SU-DHL-6 (cell line): Measurements from ENCODE around the gene CDH16.

Source experiments
- H2AFZ ChIP-seq: fragments of 200-600 bp; sonication (generic); 2 replicates; pipeline ENCODE4 v1.6.1; 2014; ENCODE audit warnings: low read depth, mild to moderate bottlenecking, moderate library complexity, mixed read lengths, antibody characterized with exemption, low read length; ENCODE audit not compliant: severe bottlenecking
- H3F3A ChIP-seq: fragments of 200-600 bp; shearing (Covaris generic); 2 replicates; pipeline ENCODE4 v1.6.0; 2016; ENCODE audit warnings: antibody characterized with exemption, mild to moderate bottlenecking; ENCODE audit not compliant: insufficient read depth
- H3K27ac ChIP-seq: fragments of 200-600 bp; sonication (generic); 2 replicates; pipeline ENCODE4 v1.5.1; 2016; ENCODE audit warnings: low read depth, mild to moderate bottlenecking, low read length, moderate library complexity, mixed read lengths
- H3K27me3 ChIP-seq: fragments of 200-600 bp; sonication (generic), shearing (Covaris generic); 2 replicates; pipeline ENCODE4 v1.6.0; 2014; ENCODE audit warnings: mild to moderate bottlenecking, low read length
- H3K36me3 ChIP-seq: fragments of 200-600 bp; sonication (generic); 2 replicates; pipeline ENCODE4 v1.6.1; 2014; ENCODE audit warnings: mild to moderate bottlenecking, low read length, mixed read lengths
- H3K4me2 ChIP-seq: fragments of 300-600, 200-600 bp; shearing (Covaris generic), sonication (generic); 2 replicates; pipeline ENCODE4 v1.6.0; 2014; ENCODE audit warnings: low read length, low read depth, mild to moderate bottlenecking; ENCODE audit not compliant: poor library complexity, severe bottlenecking
- H3K4me3 ChIP-seq: fragments of 200-600 bp; sonication (generic); 2 replicates; pipeline ENCODE4 v1.5.1; 2014; ENCODE audit warnings: antibody characterized with exemption, low read length, mild to moderate bottlenecking, mixed read lengths; ENCODE audit not compliant: insufficient read depth, poor library complexity, severe bottlenecking
- H3K79me2 ChIP-seq: fragments of 200-600 bp; sonication (generic); 2 replicates; pipeline ENCODE4 v1.6.1; 2014; ENCODE audit warnings: mild to moderate bottlenecking, low read length, moderate library complexity; ENCODE audit not compliant: insufficient read depth
- H3K9ac ChIP-seq: fragments of 200-600 bp; sonication (generic); 2 replicates; pipeline ENCODE4 v1.7.0; 2014; ENCODE audit warnings: mild to moderate bottlenecking, low read length
- H3K9me2 ChIP-seq: fragments of 200-600 bp; sonication (generic); replicated peaks from 2 replicates; pipeline ENCODE4 v1.6.1; 2014; ENCODE audit warnings: low read length; ENCODE audit not compliant: insufficient read depth
- H3K9me3 ChIP-seq: fragments of 200-600 bp; sonication (generic); 2 replicates; pipeline ENCODE4 v1.6.1; 2014; ENCODE audit warnings: low read length, mixed read lengths; ENCODE audit not compliant: insufficient read depth
- H4K20me1 ChIP-seq: fragments of 200-600 bp; sonication (generic); 2 replicates; pipeline ENCODE4 v1.6.1; 2014; ENCODE audit warnings: low read depth, mild to moderate bottlenecking, antibody characterized with exemption, low read length, moderate library complexity, mixed read lengths
- EZH2phosphoT487 ChIP-seq: fragments of 200-600 bp; sonication (generic), shearing (Covaris generic); conservative IDR thresholded peaks from 2 replicates; pipeline ENCODE4 v1.6.1; 2018; ENCODE audit warnings: mild to moderate bottlenecking, antibody characterized with exemption, low read length, moderate library complexity, mixed read lengths
- TF ChIP-seq, protein P1 (sequence below): fragments of 200-600 bp; sonication (generic); IDR thresholded peaks from one replicate; pipeline ENCODE4 v1.5.1; 2017; ENCODE audit warnings: antibody characterized with exemption, mild to moderate bottlenecking, low read length, moderate library complexity; ENCODE audit not compliant: insufficient read depth, poor library complexity, severe bottlenecking

Gene CDH16

GRCh38 chr16:66903544-66904427 lies 14.9 kb downstream of the CDH16 start:
- TF ChIP-seq EZH2phosphoT487: no peak
- TF ChIP-seq, protein P1, sequence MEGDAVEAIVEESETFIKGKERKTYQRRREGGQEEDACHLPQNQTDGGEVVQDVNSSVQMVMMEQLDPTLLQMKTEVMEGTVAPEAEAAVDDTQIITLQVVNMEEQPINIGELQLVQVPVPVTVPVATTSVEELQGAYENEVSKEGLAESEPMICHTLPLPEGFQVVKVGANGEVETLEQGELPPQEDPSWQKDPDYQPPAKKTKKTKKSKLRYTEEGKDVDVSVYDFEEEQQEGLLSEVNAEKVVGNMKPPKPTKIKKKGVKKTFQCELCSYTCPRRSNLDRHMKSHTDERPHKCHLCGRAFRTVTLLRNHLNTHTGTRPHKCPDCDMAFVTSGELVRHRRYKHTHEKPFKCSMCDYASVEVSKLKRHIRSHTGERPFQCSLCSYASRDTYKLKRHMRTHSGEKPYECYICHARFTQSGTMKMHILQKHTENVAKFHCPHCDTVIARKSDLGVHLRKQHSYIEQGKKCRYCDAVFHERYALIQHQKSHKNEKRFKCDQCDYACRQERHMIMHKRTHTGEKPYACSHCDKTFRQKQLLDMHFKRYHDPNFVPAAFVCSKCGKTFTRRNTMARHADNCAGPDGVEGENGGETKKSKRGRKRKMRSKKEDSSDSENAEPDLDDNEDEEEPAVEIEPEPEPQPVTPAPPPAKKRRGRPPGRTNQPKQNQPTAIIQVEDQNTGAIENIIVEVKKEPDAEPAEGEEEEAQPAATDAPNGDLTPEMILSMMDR: no peak
- no peaks in the 10 kb centered on the region for H3K9me2 ChIP-seq
- no peaks in the 10 kb centered on the region for H4K20me1 ChIP-seq
- no peak overlapping the region for H3K9ac ChIP-seq
- H3F3A ChIP-seq: no peaks in the 10 kb centered on the region
- no peaks in the 10 kb centered on the region for H3K36me3 ChIP-seq
- H3K4me2 ChIP-seq: no peak overlapping the region
- no peak overlapping the region for H3K4me3 ChIP-seq
- H3K9me3 ChIP-seq: no peaks in the 10 kb centered on the region
- H2AFZ ChIP-seq: no peak overlapping the region
- H3K79me2 ChIP-seq: no peaks in the 10 kb centered on the region
- H3K27me3 ChIP-seq: no peaks in the 10 kb centered on the region
- H3K27ac ChIP-seq: no peak overlapping the region

DNA sequence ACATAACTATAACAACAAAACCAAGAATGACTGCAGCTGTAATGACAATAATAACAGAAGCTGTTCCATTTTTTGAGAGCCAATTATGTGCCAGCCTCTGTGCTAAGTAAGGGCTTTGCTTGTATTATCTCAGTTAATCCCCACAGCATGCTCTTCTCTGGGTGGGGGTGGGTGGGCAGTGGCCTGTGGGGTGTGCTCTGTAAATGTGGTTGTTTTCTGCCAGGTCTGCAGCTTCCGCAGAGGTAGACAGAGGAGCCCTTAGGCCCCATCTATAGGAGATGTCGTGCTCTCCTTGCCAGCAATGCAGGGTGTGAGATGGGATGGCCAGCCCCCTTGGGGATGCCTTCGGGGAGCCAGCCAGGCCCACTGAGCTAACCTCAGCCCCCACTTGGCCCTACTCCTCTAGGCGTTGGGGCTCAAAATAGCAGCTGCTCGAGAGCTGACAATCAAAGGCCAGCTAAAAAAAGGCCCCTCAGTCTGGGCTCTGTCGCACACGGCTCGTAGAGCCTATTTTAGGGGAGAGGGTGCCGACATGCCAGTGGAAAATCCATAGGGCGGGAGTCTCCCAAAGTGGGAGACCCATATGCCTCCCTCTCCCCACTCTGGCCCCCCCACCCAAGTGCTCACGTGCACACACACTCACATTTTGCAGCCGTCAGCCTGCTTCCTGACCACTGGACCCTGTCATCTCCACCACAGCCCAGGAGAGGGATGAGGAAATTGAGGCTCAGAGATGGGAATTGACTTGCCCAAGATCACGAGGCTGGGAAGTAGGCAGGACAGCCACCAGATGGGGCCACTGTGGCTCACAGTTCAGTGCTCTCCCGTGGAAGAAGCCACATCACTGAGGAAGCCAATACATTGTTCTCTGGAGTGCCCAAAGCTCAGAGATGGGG lies 15.8 kb downstream of the CDH16 start:
- Histone ChIP-seq H3F3A (no peaks in the 10 kb centered on the region), H4K20me1 (no peaks in the 10 kb centered on the region), H3K9me3 (no peaks in the 10 kb centered on the region), H3K4me3 (no peak overlapping the region), H3K9ac (no peak overlapping the region), H2AFZ (no peak overlapping the region), H3K36me3 (no peaks in the 10 kb centered on the region), H3K4me2 (no peak overlapping the region), H3K79me2 (no peaks in the 10 kb centered on the region), H3K9me2 (no peaks in the 10 kb centered on the region), H3K27ac (no peak overlapping the region), H3K27me3 (no peaks in the 10 kb centered on the region)
- TF ChIP-seq, protein P1: no peak
- TF ChIP-seq EZH2phosphoT487: no peak

DNA sequence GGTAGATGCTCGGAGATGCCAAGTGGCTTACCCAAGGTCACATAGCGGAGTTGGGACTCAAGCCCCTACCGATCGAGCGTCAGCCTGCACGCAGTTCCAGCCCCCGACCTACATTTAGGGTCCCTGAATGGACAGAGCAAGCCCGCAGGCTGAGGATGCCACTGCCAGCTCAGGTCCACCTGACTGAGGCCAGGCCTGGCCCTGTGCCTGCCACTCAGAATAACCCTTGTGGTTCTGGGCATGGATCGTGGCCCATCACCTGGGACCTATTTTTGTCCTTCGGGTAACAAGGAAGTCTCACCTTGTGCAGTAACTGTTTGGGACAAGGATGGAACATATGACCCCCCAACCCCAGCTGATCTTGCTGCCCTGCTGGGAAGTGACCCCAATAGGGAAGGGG lies 17.1 kb downstream of the CDH16 start:
- no peak overlapping the region for H3K4me2 ChIP-seq
- no peaks in the 10 kb centered on the region for H3K36me3 ChIP-seq
- H3K9ac ChIP-seq: no peak overlapping the region
- H3K4me3 ChIP-seq: no peak overlapping the region
- H3K9me3 ChIP-seq: no peaks in the 10 kb centered on the region
- no peak for TF ChIP-seq EZH2phosphoT487
- TF ChIP-seq, protein P1: no peak
- H4K20me1 ChIP-seq: no peaks in the 10 kb centered on the region
- H2AFZ ChIP-seq: no peak overlapping the region
- no peak overlapping the region for H3K27ac ChIP-seq
- no peaks in the 10 kb centered on the region for H3K79me2 ChIP-seq
- no peaks in the 10 kb centered on the region for H3K9me2 ChIP-seq
- no peaks in the 10 kb centered on the region for H3K27me3 ChIP-seq
- H3F3A ChIP-seq: no peaks in the 10 kb centered on the region
